ENCODE data around the gene KIT. TPM values are rescaled to one million over a fixed set of nuclear protein-coding genes. Genes with fewer than 3 reads are reported as not detected.

The KIT gene
- total RNA-seq, 1 experiment from 2014 or later, result not detected

- ChIA-PET POLR2A (no interaction called here), CTCF (interaction anchor here (0.6 to 4.4 kb wide), 6 partner anchors 9 to 368 kb away, joined by 3 to 23 read pairs (median 4); no protein-coding TSS in a partner anchor)
- BruUV-seq (replicated peaks), result no TSS peak
- Mint-ChIP-seq H3K4me3 (ENCODE audit: unreplicated experiment) (no peak overlapping the region), H3K4me1 (ENCODE audit: insufficient read depth, unreplicated experiment) (peaks cover 5% of the 10 kb centered on the region), H3K36me3 (ENCODE audit: insufficient read depth, unreplicated experiment) (no peaks in the 10 kb centered on the region), H3K9me3 (ENCODE audit: unreplicated experiment) (no peaks in the 10 kb centered on the region), H3K27ac (ENCODE audit: low read depth, unreplicated experiment) (no peak overlapping the region), H3K27me3 (ENCODE audit: insufficient read depth, unreplicated experiment) (peaks cover 2% of the 10 kb centered on the region)
- intact Hi-C loops (cut with micrococcal nuclease), result loop anchor here (10.0 kb wide), 2 partner anchors 159 to 639 kb away; no protein-coding TSS in a partner anchor
- TF ChIP-seq CTCF (IDR thresholded peaks at IDR 0.05; ENCODE audit: unreplicated experiment), result no peak
- no peak for DNase-seq (ENCODE audit: unreplicated experiment)
Measured at GRCh38 chr4:54685810-54686209, 28.1 kb downstream of the KIT start.

GRCh38 chr4:54687887-54688841, 30.4 kb downstream of the KIT start:
- intact Hi-C loops (cut with micrococcal nuclease), result loop anchor here (10.0 kb wide), 2 partner anchors 157 to 637 kb away; no protein-coding TSS in a partner anchor
- ChIA-PET POLR2A (interaction anchor here (0.6 kb wide), 1 partner anchor 207 kb away, joined by 3 read pairs; no protein-coding TSS in a partner anchor), CTCF (interaction anchor here (0.6 to 4.4 kb wide), 5 partner anchors 10 to 273 kb away, joined by 3 to 23 read pairs (median 4); no protein-coding TSS in a partner anchor)
- no peak for DNase-seq (ENCODE audit: unreplicated experiment)
- peaks cover 19% of the 10 kb centered on the region for H3K27me3 Mint-ChIP-seq (ENCODE audit: insufficient read depth, unreplicated experiment)
- peaks cover 5% of the 10 kb centered on the region for H3K4me1 Mint-ChIP-seq (ENCODE audit: insufficient read depth, unreplicated experiment)
- BruUV-seq (replicated peaks), result no TSS peak
- H3K36me3 Mint-ChIP-seq (ENCODE audit: insufficient read depth, unreplicated experiment), result no peaks in the 10 kb centered on the region
- H3K9me3 Mint-ChIP-seq (ENCODE audit: unreplicated experiment), result no peaks in the 10 kb centered on the region
- no peak overlapping the region for H3K4me3 Mint-ChIP-seq (ENCODE audit: unreplicated experiment)
- no peak overlapping the region for H3K27ac Mint-ChIP-seq (ENCODE audit: low read depth, unreplicated experiment)
- no peak for TF ChIP-seq CTCF (IDR thresholded peaks at IDR 0.05; ENCODE audit: unreplicated experiment)

- Mint-ChIP-seq H3K36me3 (ENCODE audit: insufficient read depth, unreplicated experiment) (no peaks in the 10 kb centered on the region), H3K27ac (ENCODE audit: low read depth, unreplicated experiment) (no peak overlapping the region), H3K9me3 (ENCODE audit: unreplicated experiment) (no peaks in the 10 kb centered on the region), H3K4me1 (ENCODE audit: insufficient read depth, unreplicated experiment) (no peaks in the 10 kb centered on the region), H3K4me3 (ENCODE audit: unreplicated experiment) (no peak overlapping the region), H3K27me3 (ENCODE audit: insufficient read depth, unreplicated experiment) (peaks cover 37% of the 10 kb centered on the region)
- CTCF ChIA-PET, result interaction anchor here (1.0 kb wide), 1 partner anchor 266 kb away, joined by 5 read pairs; no protein-coding TSS in a partner anchor
- no peak for TF ChIP-seq CTCF (IDR thresholded peaks at IDR 0.05; ENCODE audit: unreplicated experiment)
- no TSS peak for BruUV-seq (replicated peaks)
- no peak for DNase-seq (ENCODE audit: unreplicated experiment)
- POLR2A ChIA-PET, result no interaction called here
- intact Hi-C loops (cut with micrococcal nuclease), result no loop called here
Measured at GRCh38 chr4:54695337-54695736, 37.6 kb downstream of the KIT start.

- CTCF ChIA-PET, result interaction anchor here (0.8 to 1.0 kb wide), 2 partner anchors 21 to 265 kb away, joined by 3 to 5 read pairs; no protein-coding TSS in a partner anchor
- H3K27me3 Mint-ChIP-seq (ENCODE audit: insufficient read depth, unreplicated experiment), result peaks cover 40% of the 10 kb centered on the region
- no peaks in the 10 kb centered on the region for H3K4me1 Mint-ChIP-seq (ENCODE audit: insufficient read depth, unreplicated experiment)
- TF ChIP-seq CTCF (IDR thresholded peaks at IDR 0.05; ENCODE audit: unreplicated experiment), result no peak
- no peaks in the 10 kb centered on the region for H3K9me3 Mint-ChIP-seq (ENCODE audit: unreplicated experiment)
- no peak overlapping the region for H3K27ac Mint-ChIP-seq (ENCODE audit: low read depth, unreplicated experiment)
- no peaks in the 10 kb centered on the region for H3K36me3 Mint-ChIP-seq (ENCODE audit: insufficient read depth, unreplicated experiment)
- DNase-seq (ENCODE audit: unreplicated experiment), result no peak
- no TSS peak for BruUV-seq (replicated peaks)
- no peak overlapping the region for H3K4me3 Mint-ChIP-seq (ENCODE audit: unreplicated experiment)
- intact Hi-C loops (cut with micrococcal nuclease), result no loop called here
- POLR2A ChIA-PET, result no interaction called here
Measured at GRCh38 chr4:54695788-54696187, 38.0 kb downstream of the KIT start.
